CD14-positive monocyte (primary cell): ENCODE data around the gene NPLOC4. TPM values are rescaled to one million over a fixed set of nuclear protein-coding genes. Genes with fewer than 3 reads are reported as not detected.

Source experiments
- DNase-seq, 3 donors: peaks; one replicate each; pipeline ENCODE4 v3.0.0-alpha.2; 2011 to 2022
- H2AFZ ChIP-seq: 2 replicates; pipeline ENCODE4 v1.6.0; 2012; ENCODE audit warnings: mild to moderate bottlenecking, low read depth, low read length, inconsistent platforms; ENCODE audit not compliant: insufficient read depth, poor library complexity, severe bottlenecking
- H3K27ac ChIP-seq, 2 donors: 1 replicate in 1 of 2; 2 replicates in 1 of 2; pipeline ENCODE4 v1.5.1; 2012 to 2013; ENCODE audit warnings: low read length in 2 of 2, control low read depth in 1 of 2, inconsistent platforms in 1 of 2, low read depth in 1 of 2, mild to moderate bottlenecking in 1 of 2
- H3K27me3 ChIP-seq, 2 donors: one replicate each; pipeline versions ENCODE4 v1.6.0 to v1.6.1; 2011 to 2013; ENCODE audit warnings: low read length in 2 of 2; ENCODE audit not compliant: control insufficient read depth in 2 of 2, insufficient read depth in 2 of 2
- H3K36me3 ChIP-seq, 2 donors: replicated peaks in 1 of 2; 1 replicate in 1 of 2; 2 replicates in 1 of 2; pipeline versions ENCODE4 v1.5.1 to v1.6.1; 2012 to 2013; ENCODE audit warnings: low read length in 2 of 2, control low read depth in 1 of 2, inconsistent platforms in 1 of 2, mild to moderate bottlenecking in 1 of 2; ENCODE audit not compliant: insufficient read depth in 2 of 2, control insufficient read depth in 1 of 2
- H3K4me1 ChIP-seq, 2 donors: 1 replicate in 1 of 2; 2 replicates in 1 of 2; pipeline versions ENCODE4 v1.5.1 to v1.6.1; 2012 to 2013; ENCODE audit warnings: low read length in 2 of 2, control low read depth in 1 of 2, inconsistent platforms in 1 of 2, mild to moderate bottlenecking in 1 of 2, moderate library complexity in 1 of 2; ENCODE audit not compliant: insufficient read depth in 2 of 2, control insufficient read depth in 1 of 2
- H3K4me2 ChIP-seq: replicated peaks from 2 replicates; pipeline ENCODE3; 2012; ENCODE audit warnings: low read length, moderate library complexity, mild to moderate bottlenecking; ENCODE audit not compliant: poor library complexity, severe bottlenecking; ENCODE audit errors: extremely low read depth
- H3K4me3 ChIP-seq, 3 experiments: fragments of 200-600 bp in 1 of 3; sonication (generic) in 1 of 3; replicated peaks in 1 of 3; 1 replicate in 2 of 3; 2 replicates in 1 of 3; pipeline ENCODE4 v1.5.1; 2011 to 2013; ENCODE audit warnings: low read length in 3 of 3, mild to moderate bottlenecking in 3 of 3, control low read depth in 2 of 3, low read depth in 2 of 3, inconsistent platforms in 1 of 3, moderate library complexity in 1 of 3
- H3K79me2 ChIP-seq: 2 replicates; pipeline ENCODE4 v1.6.0; 2012; ENCODE audit warnings: mild to moderate bottlenecking, control low read depth, inconsistent platforms, low read length, moderate library complexity; ENCODE audit not compliant: insufficient read depth
- H3K9ac ChIP-seq: 2 replicates; pipeline ENCODE4 v1.6.0; 2017; ENCODE audit warnings: low read length, mild to moderate bottlenecking; ENCODE audit not compliant: insufficient read depth, poor library complexity, severe bottlenecking
- H3K9me3 ChIP-seq, 2 donors: replicated peaks in 1 of 2; 1 replicate in 1 of 2; 2 replicates in 1 of 2; pipeline versions ENCODE4 v1.5.1 to v1.6.1; 2012 to 2013; ENCODE audit warnings: low read length in 2 of 2, control low read depth in 1 of 2; ENCODE audit not compliant: control insufficient read depth in 1 of 2, insufficient read depth in 1 of 2
- H4K20me1 ChIP-seq: 2 replicates; pipeline ENCODE4 v1.6.0; 2012; ENCODE audit warnings: mild to moderate bottlenecking, low read length, control low read depth, moderate library complexity; ENCODE audit not compliant: insufficient read depth
- H3K27ac Mint-ChIP-seq, 7 donors: one replicate each; pipeline ENCODE4 v1.8.0; 2020; ENCODE audit warnings: mild to moderate bottlenecking in 7 of 7, mixed read lengths in 7 of 7, moderate library complexity in 6 of 7, inconsistent platforms in 2 of 7
- H3K27me3 Mint-ChIP-seq, 3 donors: one replicate each; pipeline ENCODE4 v1.8.0; 2021 to 2022; ENCODE audit warnings: low read depth in 3 of 3, mild to moderate bottlenecking in 3 of 3, mixed read lengths in 3 of 3, moderate library complexity in 3 of 3, inconsistent platforms in 1 of 3
- H3K36me3 Mint-ChIP-seq, 2 donors: one replicate each; pipeline ENCODE4 v1.8.0; 2020; ENCODE audit warnings: mixed read lengths in 2 of 2, inconsistent platforms in 1 of 2, mild to moderate bottlenecking in 1 of 2
- H3K4me1 Mint-ChIP-seq: one replicate; pipeline ENCODE4 v1.8.0; 2020; ENCODE audit warnings: mild to moderate bottlenecking, mixed read lengths
- H3K4me3 Mint-ChIP-seq, 2 donors: one replicate each; pipeline ENCODE4 v1.8.0; 2020; ENCODE audit warnings: mild to moderate bottlenecking in 2 of 2, mixed read lengths in 2 of 2, moderate library complexity in 1 of 2
- H3K9me3 Mint-ChIP-seq, 7 donors: one replicate each; pipeline ENCODE4 v1.8.0; 2020 to 2022; ENCODE audit warnings: mixed read lengths in 7 of 7, mild to moderate bottlenecking in 6 of 7, moderate library complexity in 6 of 7, inconsistent platforms in 2 of 7
- WGBS: methylation state at CpG from one replicate; pipeline ENCODE4 v1.1.5; 2013; ENCODE audit warnings: missing lambda C conversion rate; ENCODE audit not compliant: insufficient coverage; 5-methylcytosine and 5-hydroxymethylcytosine counted together
- intact Hi-C, 2 donors: fragments of 100-400 bp; cut with micrococcal nuclease; formaldehyde crosslinking; loops; one replicate each; pipeline versions ENCODE4 v1.15.0 to v1.15.1; 2023
- polyA plus RNA-seq, 3 donors: library from polyadenylated mRNA; depleted of rRNA in 1 of 3; unstranded in 2 of 3; stranded (reverse) in 1 of 3; fragments of 300-500 nt in 2 of 3; fragments of >200 nt in 1 of 3; fragmentation: Illumina TruSeq in 2 of 3; gene quantifications; 1 replicate in 2 of 3; 2 replicates in 1 of 3; pipeline ENCODE4 v1.2.3, GENCODE V29; 2012 to 2021
- TF ChIP-seq, protein P1 (sequence below): fragments of 200-600 bp; IDR thresholded peaks from one replicate; pipeline ENCODE4 v1.8.0; 2022; ENCODE audit warnings: antibody characterized with exemption, mild to moderate bottlenecking

NPLOC4 gene
- polyA plus RNA-seq, 3 donors: 92.1 to 112 (median 106) TPM

DNA sequence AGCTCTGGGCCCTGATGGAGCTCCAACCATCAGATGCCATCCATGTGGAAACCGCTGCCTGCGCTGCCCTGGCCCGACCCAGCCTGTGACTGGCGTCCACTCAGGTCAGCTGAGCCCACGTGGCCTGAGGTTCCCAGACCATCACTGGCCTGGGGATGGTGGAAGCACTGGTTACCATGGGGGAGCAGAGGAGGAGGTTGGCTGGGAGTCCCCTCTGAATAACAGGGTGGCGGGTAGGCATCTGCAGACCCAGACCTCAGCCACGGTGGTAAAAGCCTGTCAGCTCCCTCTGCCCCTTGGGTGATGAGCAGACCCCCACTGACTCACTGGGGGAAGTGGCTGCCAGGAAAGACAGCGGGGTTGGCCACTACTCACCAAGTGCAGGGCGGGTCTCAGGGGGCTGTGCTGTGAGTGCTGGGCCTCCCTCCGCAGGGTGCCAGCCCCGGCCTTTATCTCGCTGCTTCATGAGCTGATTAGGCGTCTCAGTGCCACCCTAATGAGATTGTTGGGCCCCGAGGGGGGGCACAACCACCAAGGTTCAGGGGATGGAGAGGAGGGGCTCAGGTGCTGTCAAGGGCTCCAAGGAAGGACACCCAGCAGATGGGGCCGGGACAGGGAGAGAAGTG is 19.3 kb upstream of the NPLOC4 start, which contains the start of gene PDE6G:
Gene PDE6G, minus strand, starts transcription at position 425 of the 626 bp plus-strand sequence. CDS start 3,237 bp downstream, outside the sequence.
- Histone ChIP-seq H3K4me3 (no peak within 1 kb of the TSS), H3K27me3 (no peaks in the 10 kb centered on the region), H3K9ac (peak within 1 kb of the TSS; percentile 8), H3K4me1 (peaks cover 19 to 26% of the 10 kb centered on the region in 2 donors), H3K4me2 (peak within 1 kb of the TSS; percentile 16), H3K36me3 (no peaks in the 10 kb centered on the region), H4K20me1 (no peaks in the 10 kb centered on the region), H3K79me2 (no peaks in the 10 kb centered on the region), H3K9me3 (no peaks in the 10 kb centered on the region), H3K27ac (no peak within 1 kb of the TSS), H2AFZ (peak within 1 kb of the TSS; percentile 30)
- 89% methylated on average over 15 of the region's 15 CpGs for WGBS
- intact Hi-C loops: no loop called here
- Mint-ChIP-seq H3K27ac (peak within 1 kb of the TSS in 3 of 7 donors; percentile 20 to 37 (median 30)), H3K4me1 (peaks cover 21% of the 10 kb centered on the region), H3K4me3 (peak within 1 kb of the TSS in 1 of 2 donors; percentile 55), H3K27me3 (peaks cover 6 to 15% (median 12%) of the 10 kb centered on the region in 3 donors), H3K36me3 (no peaks in the 10 kb centered on the region), H3K9me3 (peaks cover 0 to 1% (median 0%) of the 10 kb centered on the region in 7 donors)
- no peak for DNase-seq
- TF ChIP-seq, protein P1, sequence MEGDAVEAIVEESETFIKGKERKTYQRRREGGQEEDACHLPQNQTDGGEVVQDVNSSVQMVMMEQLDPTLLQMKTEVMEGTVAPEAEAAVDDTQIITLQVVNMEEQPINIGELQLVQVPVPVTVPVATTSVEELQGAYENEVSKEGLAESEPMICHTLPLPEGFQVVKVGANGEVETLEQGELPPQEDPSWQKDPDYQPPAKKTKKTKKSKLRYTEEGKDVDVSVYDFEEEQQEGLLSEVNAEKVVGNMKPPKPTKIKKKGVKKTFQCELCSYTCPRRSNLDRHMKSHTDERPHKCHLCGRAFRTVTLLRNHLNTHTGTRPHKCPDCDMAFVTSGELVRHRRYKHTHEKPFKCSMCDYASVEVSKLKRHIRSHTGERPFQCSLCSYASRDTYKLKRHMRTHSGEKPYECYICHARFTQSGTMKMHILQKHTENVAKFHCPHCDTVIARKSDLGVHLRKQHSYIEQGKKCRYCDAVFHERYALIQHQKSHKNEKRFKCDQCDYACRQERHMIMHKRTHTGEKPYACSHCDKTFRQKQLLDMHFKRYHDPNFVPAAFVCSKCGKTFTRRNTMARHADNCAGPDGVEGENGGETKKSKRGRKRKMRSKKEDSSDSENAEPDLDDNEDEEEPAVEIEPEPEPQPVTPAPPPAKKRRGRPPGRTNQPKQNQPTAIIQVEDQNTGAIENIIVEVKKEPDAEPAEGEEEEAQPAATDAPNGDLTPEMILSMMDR: no peak

GRCh38 chr17:81655378-81656117 is 18.6 kb upstream of the NPLOC4 start:
- Histone ChIP-seq H3K9me3 (no peaks in the 10 kb centered on the region), H4K20me1 (no peaks in the 10 kb centered on the region), H3K36me3 (no peaks in the 10 kb centered on the region), H3K4me1 (peaks cover 19 to 26% of the 10 kb centered on the region in 2 donors), H2AFZ (no peak overlapping the region), H3K4me2 (no peak overlapping the region), H3K27me3 (no peaks in the 10 kb centered on the region), H3K27ac (no peak overlapping the region), H3K79me2 (no peaks in the 10 kb centered on the region), H3K4me3 (no peak overlapping the region), H3K9ac (no peak overlapping the region)
- Mint-ChIP-seq H3K27me3 (peaks cover 6 to 15% (median 12%) of the 10 kb centered on the region in 3 donors), H3K9me3 (peaks cover 0 to 1% (median 0%) of the 10 kb centered on the region in 7 donors), H3K36me3 (no peaks in the 10 kb centered on the region), H3K4me1 (peaks cover 21% of the 10 kb centered on the region), H3K27ac (no peak overlapping the region), H3K4me3 (no peak overlapping the region)
- TF ChIP-seq, protein P1: no peak
- intact Hi-C loops: no loop called here
- 95% methylated on average over 17 of the region's 18 CpGs for WGBS
- DNase-seq: no peak
